ENCODE data around the gene ITGAE. TPM values are rescaled to one million over a fixed set of nuclear protein-coding genes. Genes with fewer than 3 reads are reported as not detected.

The ITGAE gene
- total RNA-seq, 1 experiment from 2014 or later, result 28.8 TPM

GRCh38 chr17:3683054-3683511 is 117.9 kb downstream of the ITGAE start:
- H3K27me3 ChIP-seq (ENCODE audit: control insufficient read depth, insufficient read depth, low read length), result no peaks in the 10 kb centered on the region
- no peak overlapping the region for H3K4me3 ChIP-seq (ENCODE audit: insufficient read depth, low read depth, low read length)
- no peaks in the 10 kb centered on the region for H3K36me3 ChIP-seq (replicated peaks; ENCODE audit: control insufficient read depth, insufficient read depth, low read length)
- peak; percentile 96 for DNase-seq

DNA sequence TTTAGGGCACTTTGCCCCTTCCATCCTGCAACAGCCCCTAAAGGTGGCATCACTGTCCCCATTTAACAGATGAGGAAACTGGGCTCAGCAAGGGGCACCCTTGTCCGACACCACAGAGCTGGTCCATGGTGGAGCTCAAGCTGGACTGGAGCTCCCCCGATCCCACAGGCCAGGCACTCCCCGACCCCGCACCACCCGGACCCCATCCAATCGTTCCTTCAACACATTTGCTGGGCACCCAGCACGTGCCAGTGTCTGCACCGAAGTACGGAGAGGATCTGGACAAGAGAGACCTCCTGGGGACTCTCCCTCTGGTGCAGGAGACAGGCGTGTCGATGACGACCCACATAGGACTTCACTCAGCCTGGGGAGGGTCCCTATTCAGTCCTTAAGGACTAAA is 119.0 kb downstream of the ITGAE start:
- no peak overlapping the region for H3K4me3 ChIP-seq (ENCODE audit: insufficient read depth, low read depth, low read length)
- H3K27me3 ChIP-seq (ENCODE audit: control insufficient read depth, insufficient read depth, low read length), result no peaks in the 10 kb centered on the region
- no peaks in the 10 kb centered on the region for H3K36me3 ChIP-seq (replicated peaks; ENCODE audit: control insufficient read depth, insufficient read depth, low read length)
- peak; percentile 41 for DNase-seq

DNA sequence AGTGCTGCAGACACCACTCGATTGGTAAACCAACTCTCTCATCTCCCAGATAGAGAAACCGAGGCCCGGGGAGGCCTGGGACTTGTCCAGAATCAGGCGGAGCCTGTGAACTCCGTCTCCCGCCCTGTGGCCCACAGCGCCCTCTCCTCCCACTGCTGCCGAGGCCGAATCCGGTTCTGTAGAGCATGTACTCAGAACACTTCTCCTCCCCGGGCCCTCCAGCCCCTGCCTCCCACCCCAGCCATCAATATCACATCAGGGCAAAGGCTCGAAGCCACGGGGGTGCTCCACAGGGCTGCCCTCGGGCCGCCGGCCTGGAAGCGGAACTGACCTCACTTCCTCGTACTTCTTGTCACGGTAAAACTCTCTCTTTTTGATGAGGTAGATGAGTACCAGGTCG is 119.4 kb downstream of the ITGAE start:
- Histone ChIP-seq H3K36me3 (replicated peaks; ENCODE audit: control insufficient read depth, insufficient read depth, low read length) (no peaks in the 10 kb centered on the region), H3K4me3 (ENCODE audit: insufficient read depth, low read depth, low read length) (no peak overlapping the region), H3K27me3 (ENCODE audit: control insufficient read depth, insufficient read depth, low read length) (no peaks in the 10 kb centered on the region)
- DNase-seq, result peak; percentile 47

- H3K4me3 ChIP-seq (ENCODE audit: insufficient read depth, low read depth, low read length), result no peak overlapping the region
- no peaks in the 10 kb centered on the region for H3K27me3 ChIP-seq (ENCODE audit: control insufficient read depth, insufficient read depth, low read length)
- no peaks in the 10 kb centered on the region for H3K36me3 ChIP-seq (replicated peaks; ENCODE audit: control insufficient read depth, insufficient read depth, low read length)
- DNase-seq, result no peak
Measured at GRCh38 chr17:3681057-3681456, 119.9 kb downstream of the ITGAE start.

DNA sequence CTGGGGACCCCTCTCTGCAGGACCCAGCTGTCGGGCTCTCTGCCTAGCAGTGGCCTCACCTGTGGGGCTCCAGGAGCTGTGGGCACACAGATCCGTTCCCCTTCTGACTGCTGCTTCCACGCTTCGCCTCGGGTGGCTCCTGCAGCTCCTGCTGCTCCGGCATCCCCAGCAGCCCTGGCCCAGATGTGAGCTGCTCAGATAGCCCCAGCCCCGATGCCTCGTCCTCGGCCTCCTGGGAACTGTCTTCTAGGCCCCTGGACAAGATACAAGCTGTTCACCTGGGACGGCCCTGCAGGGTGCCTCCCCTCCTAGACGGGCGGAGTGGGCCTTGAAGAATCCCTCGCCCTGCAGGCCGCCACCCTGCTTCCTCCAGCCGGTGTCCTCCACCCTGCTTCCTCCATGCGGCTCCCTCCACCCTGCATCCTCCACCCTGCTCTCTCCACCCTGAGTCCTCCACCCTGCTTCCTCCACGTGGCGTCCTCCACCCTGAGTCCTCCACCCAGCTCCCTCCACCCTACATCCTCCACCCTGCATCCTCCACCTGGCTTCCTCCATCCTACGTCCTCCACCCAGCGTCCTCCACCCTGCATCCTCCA is 121.4 kb downstream of the ITGAE start:
- Histone ChIP-seq H3K27me3 (ENCODE audit: control insufficient read depth, insufficient read depth, low read length) (no peaks in the 10 kb centered on the region), H3K36me3 (replicated peaks; ENCODE audit: control insufficient read depth, insufficient read depth, low read length) (no peaks in the 10 kb centered on the region), H3K4me3 (ENCODE audit: insufficient read depth, low read depth, low read length) (no peak overlapping the region)
- no peak for DNase-seq

- Histone ChIP-seq H3K4me3 (ENCODE audit: insufficient read depth, low read depth, low read length) (no peak overlapping the region), H3K27me3 (ENCODE audit: control insufficient read depth, insufficient read depth, low read length) (no peaks in the 10 kb centered on the region), H3K36me3 (replicated peaks; ENCODE audit: control insufficient read depth, insufficient read depth, low read length) (no peaks in the 10 kb centered on the region)
- no peak for DNase-seq
Measured at GRCh38 chr17:3678821-3679530, 122.0 kb downstream of the ITGAE start.

DNA sequence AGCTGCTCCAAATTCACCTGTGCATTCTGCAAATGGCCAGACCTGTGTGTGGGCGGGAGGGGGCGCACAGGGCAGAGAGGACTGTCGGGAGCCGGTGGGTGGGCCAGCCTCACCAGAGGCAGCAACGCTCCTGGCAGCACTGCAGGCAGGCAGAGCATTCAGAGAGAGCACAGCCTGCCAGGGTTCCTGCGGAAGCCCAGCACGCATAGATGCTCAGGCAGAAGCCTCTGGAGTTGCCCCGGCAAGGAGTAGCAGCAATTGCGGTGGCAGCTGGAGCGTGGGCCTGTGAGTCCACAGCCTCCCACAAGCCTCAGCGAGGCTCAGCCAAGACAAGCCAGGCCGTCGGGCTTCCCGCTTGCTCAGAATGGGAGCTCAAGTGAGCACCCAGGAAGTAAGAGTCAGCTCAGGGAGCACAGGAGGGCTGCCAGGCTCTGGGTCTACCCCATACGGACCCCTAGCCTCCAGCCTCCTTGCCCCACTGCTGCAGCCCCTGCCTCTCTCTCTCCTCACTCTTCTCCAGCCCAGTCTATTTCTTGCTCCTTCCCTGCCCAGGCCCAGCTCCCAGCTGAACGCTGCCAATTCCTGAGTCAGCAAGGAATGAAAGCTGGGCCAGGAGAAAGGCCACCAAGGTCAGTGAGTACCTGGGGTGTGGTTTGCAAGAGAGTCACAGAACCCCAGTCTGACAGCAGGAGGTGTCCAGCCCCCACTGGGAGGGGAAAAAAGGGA is 122.7 kb downstream of the ITGAE start:
- H3K36me3 ChIP-seq (replicated peaks; ENCODE audit: control insufficient read depth, insufficient read depth, low read length), result no peaks in the 10 kb centered on the region
- DNase-seq, result peak; percentile 91
- H3K27me3 ChIP-seq (ENCODE audit: control insufficient read depth, insufficient read depth, low read length), result no peaks in the 10 kb centered on the region
- no peak overlapping the region for H3K4me3 ChIP-seq (ENCODE audit: insufficient read depth, low read depth, low read length)

DNA sequence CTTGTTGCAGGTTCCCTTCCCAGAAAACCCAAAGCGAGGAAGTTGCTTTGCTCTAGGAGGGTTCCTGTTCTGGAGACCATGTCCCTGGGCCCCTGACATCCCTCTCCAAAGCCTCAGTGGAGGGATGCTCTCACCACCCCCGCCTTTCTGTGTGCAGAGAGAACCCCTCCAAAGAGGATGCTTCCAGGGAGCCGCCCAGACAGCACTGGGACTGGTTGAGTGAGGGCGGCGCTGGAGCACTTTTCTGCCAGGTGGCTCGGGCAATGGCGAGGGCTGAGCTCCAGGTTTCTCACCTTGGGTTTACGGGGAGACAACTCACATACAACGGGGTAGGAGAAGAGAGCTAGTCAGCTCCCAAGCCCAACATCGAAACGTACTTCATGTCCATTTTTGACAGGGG is 125.1 kb downstream of the ITGAE start:
- DNase-seq, result no peak
- no peaks in the 10 kb centered on the region for H3K27me3 ChIP-seq (ENCODE audit: control insufficient read depth, insufficient read depth, low read length)
- no peak overlapping the region for H3K4me3 ChIP-seq (ENCODE audit: insufficient read depth, low read depth, low read length)
- H3K36me3 ChIP-seq (replicated peaks; ENCODE audit: control insufficient read depth, insufficient read depth, low read length), result no peaks in the 10 kb centered on the region

DNA sequence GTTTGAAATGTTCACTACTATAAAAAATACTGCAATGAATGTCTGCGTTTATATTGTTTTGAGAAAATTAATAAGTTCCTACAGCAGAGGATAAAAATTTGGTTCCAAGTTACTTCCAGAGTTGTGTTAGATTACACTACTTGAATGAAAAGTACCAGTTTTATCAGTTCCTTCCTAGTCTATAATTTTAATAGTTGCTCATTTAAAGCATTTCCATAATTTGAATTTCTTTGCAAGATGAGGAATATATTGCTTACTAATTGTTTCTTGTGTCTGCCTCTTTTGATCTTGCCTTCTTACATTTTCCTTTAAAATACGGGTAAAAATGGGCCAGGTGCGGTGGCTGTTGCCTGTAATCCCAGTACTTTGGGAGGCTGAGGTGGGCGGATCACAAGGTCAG is 128.4 kb downstream of the ITGAE start:
- peaks cover 2% of the 10 kb centered on the region for H3K36me3 ChIP-seq (replicated peaks; ENCODE audit: control insufficient read depth, insufficient read depth, low read length)
- no peaks in the 10 kb centered on the region for H3K27me3 ChIP-seq (ENCODE audit: control insufficient read depth, insufficient read depth, low read length)
- no peak overlapping the region for H3K4me3 ChIP-seq (ENCODE audit: insufficient read depth, low read depth, low read length)
- no peak for DNase-seq

DNA sequence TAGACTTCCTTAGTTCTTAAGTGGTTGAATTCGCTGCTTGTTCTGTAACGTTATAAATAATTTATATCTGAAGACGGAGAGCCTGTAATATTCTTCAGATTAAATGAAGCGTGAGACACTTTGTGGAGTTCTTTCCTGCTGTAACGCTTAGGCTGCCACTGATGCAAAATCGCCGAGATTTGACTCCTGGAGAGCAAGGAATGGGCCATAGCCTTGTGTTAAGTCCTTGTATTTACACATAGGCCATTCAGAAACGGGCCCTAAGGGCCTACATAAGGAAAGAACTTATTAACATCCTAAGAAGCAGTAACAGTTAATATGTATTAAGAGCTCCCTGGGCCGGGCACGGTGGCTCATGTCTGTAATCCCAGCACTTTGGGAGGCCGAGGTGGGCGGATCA is 131.4 kb downstream of the ITGAE start:
- Histone ChIP-seq H3K27me3 (ENCODE audit: control insufficient read depth, insufficient read depth, low read length) (no peaks in the 10 kb centered on the region), H3K36me3 (replicated peaks; ENCODE audit: control insufficient read depth, insufficient read depth, low read length) (peaks cover 2% of the 10 kb centered on the region), H3K4me3 (ENCODE audit: insufficient read depth, low read depth, low read length) (peak overlapping the region; percentile 75)
- DNase-seq, result no peak

DNA sequence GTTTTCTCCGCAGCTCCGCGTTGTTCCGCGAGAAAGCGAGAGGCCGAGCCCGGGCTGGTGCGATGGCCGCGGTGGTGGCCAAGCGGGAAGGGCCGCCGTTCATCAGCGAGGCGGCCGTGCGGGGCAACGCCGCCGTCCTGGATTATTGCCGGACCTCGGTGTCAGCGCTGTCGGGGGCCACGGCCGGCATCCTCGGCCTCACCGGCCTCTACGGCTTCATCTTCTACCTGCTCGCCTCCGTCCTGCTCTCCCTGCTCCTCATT is 132.0 kb downstream of the ITGAE start:
- DNase-seq, result no peak
- Histone ChIP-seq H3K27me3 (ENCODE audit: control insufficient read depth, insufficient read depth, low read length) (no peaks in the 10 kb centered on the region), H3K36me3 (replicated peaks; ENCODE audit: control insufficient read depth, insufficient read depth, low read length) (peaks cover 2% of the 10 kb centered on the region), H3K4me3 (ENCODE audit: insufficient read depth, low read depth, low read length) (peak overlapping the region; percentile 75)

- no peaks in the 10 kb centered on the region for H3K27me3 ChIP-seq (ENCODE audit: control insufficient read depth, insufficient read depth, low read length)
- H3K36me3 ChIP-seq (replicated peaks; ENCODE audit: control insufficient read depth, insufficient read depth, low read length), result peaks cover 2% of the 10 kb centered on the region
Measured at GRCh38 chr17:3668279-3669084, 132.5 kb downstream of the ITGAE start, which contains the start of the genes EMC6 and TAX1BP3. TSS of gene EMC6 (plus strand) at chr17:3668812. CDS start at chr17:3669147, 335 bp downstream. TSS of gene TAX1BP3 (minus strand) at chr17:3668578. CDS start at chr17:3668526, 52 bp downstream.

DNA sequence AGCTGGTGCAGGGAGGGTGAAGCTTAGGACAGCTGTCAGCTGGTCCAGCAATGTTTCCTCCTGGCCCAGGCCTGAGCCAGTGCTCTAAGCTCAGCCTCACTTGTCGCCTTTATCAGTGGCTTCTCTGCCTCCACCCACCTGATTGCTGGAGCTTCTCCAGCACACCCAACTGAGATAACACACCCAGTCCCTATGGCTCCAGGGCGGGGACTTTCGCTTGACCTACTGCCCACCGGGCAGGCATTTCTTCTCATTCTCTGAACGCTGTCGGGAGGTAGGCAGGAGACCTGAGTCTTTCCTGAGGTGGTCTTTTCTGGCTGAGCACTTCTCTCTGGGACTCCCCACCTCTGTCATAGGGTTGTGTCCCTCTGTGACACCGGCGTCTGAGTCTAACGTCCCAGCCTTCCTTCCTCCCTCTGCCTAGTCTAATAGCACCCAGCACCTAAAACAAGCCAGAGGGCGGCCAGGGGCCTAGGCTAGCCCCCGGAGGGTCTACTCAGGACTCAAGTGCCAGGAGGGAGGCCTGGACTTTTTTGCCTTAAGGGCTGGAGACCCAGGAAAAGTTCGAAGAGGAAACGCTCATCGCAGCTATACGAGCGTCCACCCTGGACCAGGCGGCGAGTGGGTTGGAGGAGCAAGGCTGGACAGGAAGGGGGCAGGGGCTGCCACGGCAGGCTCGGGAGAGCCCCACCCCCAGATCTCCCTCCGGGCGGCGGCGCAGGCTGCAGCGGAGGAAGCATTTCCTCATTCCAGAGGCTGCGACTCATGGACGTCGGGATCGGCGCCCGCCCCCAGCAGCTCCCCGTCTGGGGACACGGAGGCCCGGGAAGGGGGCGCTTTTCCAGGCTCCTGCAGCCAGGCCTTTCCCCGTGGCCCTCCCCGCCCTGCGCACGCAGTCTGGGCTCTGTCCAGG is 133.4 kb downstream of the ITGAE start:
- H3K27me3 ChIP-seq (ENCODE audit: control insufficient read depth, insufficient read depth, low read length), result no peaks in the 10 kb centered on the region
- DNase-seq, result peak; percentile 94
- H3K4me3 ChIP-seq (ENCODE audit: insufficient read depth, low read depth, low read length), result peak overlapping the region; percentile 94
- peaks cover 4% of the 10 kb centered on the region for H3K36me3 ChIP-seq (replicated peaks; ENCODE audit: control insufficient read depth, insufficient read depth, low read length)

More at GRCh38 chr17:3668279-3669084, 132.5 kb downstream of the ITGAE start, which contains the start of the genes EMC6 and TAX1BP3:
- peak; percentile 100 for DNase-seq
- peak within 1 kb of the TSS; percentile 94 for H3K4me3 ChIP-seq (ENCODE audit: insufficient read depth, low read depth, low read length)
